ENCODE results near the gene NT5C1A. TPM values are rescaled to one million over a fixed set of nuclear protein-coding genes. Genes with fewer than 3 reads are reported as not detected.

The NT5C1A gene
- total RNA-seq, 2 donors from 2014 or later = 0.91 TPM; not detected in 1

GRCh38 chr1:39713557-39713956, 41.6 kb upstream of the NT5C1A start:
- no peaks in the 10 kb centered on the region for H3K36me3 ChIP-seq
- WGBS = 89% methylated on average over 5 of the region's 5 CpGs
- no peak overlapping the region for H3K27ac ChIP-seq
- H3K4me3 ChIP-seq = no peak overlapping the region
- no peaks in the 10 kb centered on the region for H3K27me3 ChIP-seq (replicated peaks; ENCODE audit: insufficient read depth)
- no peaks in the 10 kb centered on the region for H3K4me1 ChIP-seq (replicated peaks)
- TF ChIP-seq CTCF (IDR thresholded peaks at IDR 0.05) = no peak
- no peak for TF ChIP-seq POLR2A (IDR thresholded peaks at IDR 0.05)
- intact Hi-C loops (cut with DNase I) = no loop called here
- DNase-seq (ENCODE audit: low spot score) = no peak
- H3K9me3 ChIP-seq = no peaks in the 10 kb centered on the region

- TF ChIP-seq CTCF (IDR thresholded peaks at IDR 0.05) (no peak), POLR2A (IDR thresholded peaks at IDR 0.05) (no peak), POLR2AphosphoS5 (IDR thresholded peaks at IDR 0.05) (no peak)
Measured at GRCh38 chr1:39711966-39712340, 40.0 kb upstream of the NT5C1A start.

GRCh38 chr1:39711104-39711965, 39.4 kb upstream of the NT5C1A start:
- intact Hi-C loops (cut with DNase I) = no loop called here
- Histone ChIP-seq H3K27me3 (replicated peaks; ENCODE audit: insufficient read depth) (no peaks in the 10 kb centered on the region), H3K27ac (no peak overlapping the region), H3K9me3 (no peaks in the 10 kb centered on the region), H3K4me3 (no peak overlapping the region), H3K4me1 (replicated peaks) (no peaks in the 10 kb centered on the region), H3K36me3 (no peaks in the 10 kb centered on the region)
- 68% methylated on average over 12 of the region's 12 CpGs for WGBS
- TF ChIP-seq POLR2A (IDR thresholded peaks at IDR 0.05) = no peak
- no peak for DNase-seq (ENCODE audit: low spot score)

More at GRCh38 chr1:39711966-39712340, 40.0 kb upstream of the NT5C1A start:
- Histone ChIP-seq H3K27me3 (replicated peaks; ENCODE audit: insufficient read depth) (no peaks in the 10 kb centered on the region), H3K4me3 (no peak overlapping the region), H3K27ac (no peak overlapping the region), H3K4me1 (replicated peaks) (no peaks in the 10 kb centered on the region), H3K36me3 (no peaks in the 10 kb centered on the region), H3K9me3 (no peaks in the 10 kb centered on the region)
- 83% methylated on average over 6 of the region's 6 CpGs for WGBS
- DNase-seq (ENCODE audit: low spot score) = no peak
- intact Hi-C loops (cut with DNase I) = no loop called here

- no peaks in the 10 kb centered on the region for H3K36me3 ChIP-seq
- no peak for TF ChIP-seq POLR2AphosphoS5 (IDR thresholded peaks at IDR 0.05)
- TF ChIP-seq CTCF (IDR thresholded peaks at IDR 0.05) = no peak
- no peak for TF ChIP-seq POLR2A (IDR thresholded peaks at IDR 0.05)
- no peak overlapping the region for H3K4me3 ChIP-seq
- 63% methylated on average over 4 of the region's 4 CpGs for WGBS
- intact Hi-C loops (cut with DNase I) = no loop called here
- no peaks in the 10 kb centered on the region for H3K4me1 ChIP-seq (replicated peaks)
- no peak overlapping the region for H3K27ac ChIP-seq
- no peaks in the 10 kb centered on the region for H3K9me3 ChIP-seq
- no peak for DNase-seq (ENCODE audit: low spot score)
- H3K27me3 ChIP-seq (replicated peaks; ENCODE audit: insufficient read depth) = no peaks in the 10 kb centered on the region
Measured at GRCh38 chr1:39707506-39707905, 35.6 kb upstream of the NT5C1A start.

GRCh38 chr1:39704757-39705156, 32.9 kb upstream of the NT5C1A start:
- Histone ChIP-seq H3K27ac (no peak overlapping the region), H3K4me1 (replicated peaks) (no peaks in the 10 kb centered on the region), H3K27me3 (replicated peaks; ENCODE audit: insufficient read depth) (no peaks in the 10 kb centered on the region), H3K9me3 (no peaks in the 10 kb centered on the region), H3K4me3 (no peak overlapping the region), H3K36me3 (no peaks in the 10 kb centered on the region)
- TF ChIP-seq POLR2AphosphoS5 (IDR thresholded peaks at IDR 0.05) (no peak), CTCF (IDR thresholded peaks at IDR 0.05) (no peak), POLR2A (IDR thresholded peaks at IDR 0.05) (no peak)
- 100% methylated on average over 1 of the region's 1 CpG for WGBS
- intact Hi-C loops (cut with DNase I) = no loop called here
- no peak for DNase-seq (ENCODE audit: low spot score)
